ENCODE data around the gene KLHL29.

- TF ChIP-seq SRF (IDR thresholded peaks at IDR 0.05; ENCODE audit: low read depth in 2 of 2, low read length in 2 of 2): no peak
- TF ChIP-seq CREB1 (IDR thresholded peaks at IDR 0.05; ENCODE audit: low read depth): no peak
- TF ChIP-seq ASH2L (IDR thresholded peaks at IDR 0.05; ENCODE audit: borderline replicate concordance, low read depth): no peak
These were observed 321.7 kb downstream of the KLHL29 start for GRCh38 chr2:23706613-23707078.
